ENCODE results near the gene MMP23B.

DNA sequence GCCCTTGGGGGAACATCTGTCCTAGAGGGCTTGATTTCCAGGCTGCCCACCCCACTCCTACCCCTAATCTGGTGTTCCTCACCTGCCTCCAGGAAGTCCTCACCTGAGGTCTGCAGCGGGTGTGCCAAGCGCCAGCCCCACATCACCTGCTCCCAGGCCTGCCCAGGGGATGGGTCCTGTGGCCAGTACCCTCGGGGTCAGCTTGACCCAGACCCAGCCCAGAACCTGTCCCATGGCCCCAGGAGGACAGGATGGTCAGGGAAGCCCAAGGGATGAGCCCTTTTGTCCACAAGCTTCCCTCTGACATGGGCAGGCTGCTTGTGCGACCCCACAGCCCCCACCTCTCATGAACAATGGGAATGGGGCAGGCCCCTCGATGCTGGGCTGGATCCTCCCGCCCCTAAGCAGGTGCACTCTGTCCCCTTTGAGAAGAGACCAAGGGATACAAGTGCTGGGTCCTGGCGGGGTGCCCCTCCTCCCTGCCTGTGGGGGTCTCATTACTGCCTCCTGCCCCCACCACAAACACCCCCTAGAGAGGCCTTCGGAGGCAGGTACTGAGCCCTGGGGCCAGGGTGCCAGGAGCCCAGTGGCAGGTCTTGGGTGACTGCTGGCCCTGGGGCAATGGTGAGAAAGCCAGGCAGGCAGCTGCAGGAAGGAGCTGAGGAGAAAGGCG is 13.4 kb upstream of the MMP23B start:
- TF ChIP-seq CTCF (conservative IDR thresholded peaks at IDR 0.05) (no peak), EZH2 (IDR thresholded peaks at IDR 0.05; ENCODE audit: low read depth) (no peak)

Data from PC-9 (cell line).